ENCODE data around the gene ZNF519.

- no peak for TF ChIP-seq POLR2A (IDR thresholded peaks at IDR 0.05)
- TF ChIP-seq CTCF (IDR thresholded peaks at IDR 0.05) = no peak
These were observed 33.8 kb downstream of the ZNF519 start for GRCh38 chr18:14098428-14098827.
